Inflammatory macrophage treated with lipopolysaccharide for 1 hour (primary cell): ENCODE measurements around the gene MAPKBP1.
A peak's percentile ranks its signal among the peaks of the same experiment; 100 is the strongest.
"Not testable (repeated sequence)": the region's sequence is repeated elsewhere in the genome, so short reads cannot be mapped to it uniquely, and the experiment has no call there.

Experiments
- DNase-seq, 2 donors: peaks; one replicate each; pipeline ENCODE4 v3.0.0-alpha.2; 2020 to 2022

Gene MAPKBP1, protein sequence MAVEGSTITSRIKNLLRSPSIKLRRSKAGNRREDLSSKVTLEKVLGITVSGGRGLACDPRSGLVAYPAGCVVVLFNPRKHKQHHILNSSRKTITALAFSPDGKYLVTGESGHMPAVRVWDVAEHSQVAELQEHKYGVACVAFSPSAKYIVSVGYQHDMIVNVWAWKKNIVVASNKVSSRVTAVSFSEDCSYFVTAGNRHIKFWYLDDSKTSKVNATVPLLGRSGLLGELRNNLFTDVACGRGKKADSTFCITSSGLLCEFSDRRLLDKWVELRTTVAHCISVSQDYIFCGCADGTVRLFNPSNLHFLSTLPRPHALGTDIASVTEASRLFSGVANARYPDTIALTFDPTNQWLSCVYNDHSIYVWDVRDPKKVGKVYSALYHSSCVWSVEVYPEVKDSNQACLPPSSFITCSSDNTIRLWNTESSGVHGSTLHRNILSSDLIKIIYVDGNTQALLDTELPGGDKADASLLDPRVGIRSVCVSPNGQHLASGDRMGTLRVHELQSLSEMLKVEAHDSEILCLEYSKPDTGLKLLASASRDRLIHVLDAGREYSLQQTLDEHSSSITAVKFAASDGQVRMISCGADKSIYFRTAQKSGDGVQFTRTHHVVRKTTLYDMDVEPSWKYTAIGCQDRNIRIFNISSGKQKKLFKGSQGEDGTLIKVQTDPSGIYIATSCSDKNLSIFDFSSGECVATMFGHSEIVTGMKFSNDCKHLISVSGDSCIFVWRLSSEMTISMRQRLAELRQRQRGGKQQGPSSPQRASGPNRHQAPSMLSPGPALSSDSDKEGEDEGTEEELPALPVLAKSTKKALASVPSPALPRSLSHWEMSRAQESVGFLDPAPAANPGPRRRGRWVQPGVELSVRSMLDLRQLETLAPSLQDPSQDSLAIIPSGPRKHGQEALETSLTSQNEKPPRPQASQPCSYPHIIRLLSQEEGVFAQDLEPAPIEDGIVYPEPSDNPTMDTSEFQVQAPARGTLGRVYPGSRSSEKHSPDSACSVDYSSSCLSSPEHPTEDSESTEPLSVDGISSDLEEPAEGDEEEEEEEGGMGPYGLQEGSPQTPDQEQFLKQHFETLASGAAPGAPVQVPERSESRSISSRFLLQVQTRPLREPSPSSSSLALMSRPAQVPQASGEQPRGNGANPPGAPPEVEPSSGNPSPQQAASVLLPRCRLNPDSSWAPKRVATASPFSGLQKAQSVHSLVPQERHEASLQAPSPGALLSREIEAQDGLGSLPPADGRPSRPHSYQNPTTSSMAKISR (N-terminal part only)

DNA sequence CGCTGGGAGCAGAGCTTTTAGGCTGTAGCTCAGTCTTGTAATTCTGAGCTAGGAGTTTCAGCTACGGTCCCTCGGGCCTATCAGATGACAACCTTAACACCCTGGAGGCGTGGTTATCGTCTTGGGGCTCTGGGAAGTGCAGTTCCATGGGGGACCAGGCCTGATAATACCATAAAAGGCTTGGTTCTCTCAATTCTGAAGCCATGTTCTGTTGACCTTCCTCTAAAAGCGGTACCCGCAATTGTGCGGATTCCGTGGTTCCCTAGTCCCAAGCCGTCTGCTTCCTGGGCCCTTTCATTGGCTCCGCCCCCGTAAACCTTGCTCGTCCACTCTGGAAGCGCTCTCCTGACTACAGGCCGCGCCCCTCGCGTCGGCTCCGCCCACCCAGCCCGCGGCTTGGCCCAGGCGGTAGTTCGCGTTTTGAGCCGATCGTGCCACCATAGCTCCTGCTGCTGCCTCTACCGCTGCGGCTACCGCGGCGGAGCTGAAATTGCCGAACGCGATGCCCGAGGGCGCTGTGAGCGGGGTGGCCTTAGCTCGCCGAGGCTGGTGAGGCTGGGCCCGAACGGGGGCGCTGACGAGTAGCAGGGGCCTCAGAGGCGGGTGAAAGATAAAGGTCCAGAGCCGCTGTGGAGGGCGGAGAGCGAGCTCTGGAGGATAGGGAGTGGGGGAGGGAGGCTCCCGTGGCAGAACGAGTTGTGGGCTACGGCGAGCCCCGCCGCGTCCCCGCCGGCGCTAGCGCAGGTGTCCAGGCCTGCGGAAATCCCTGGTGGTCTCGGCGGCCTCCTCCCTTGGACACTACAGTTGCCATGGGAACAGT lies at the start of gene MAPKBP1:
Gene MAPKBP1, plus strand, starts transcription at position 423 of the 820 bp plus-strand sequence. CDS start 792 bp downstream, outside the sequence.
- DNase-seq = peak; percentile 99

DNA sequence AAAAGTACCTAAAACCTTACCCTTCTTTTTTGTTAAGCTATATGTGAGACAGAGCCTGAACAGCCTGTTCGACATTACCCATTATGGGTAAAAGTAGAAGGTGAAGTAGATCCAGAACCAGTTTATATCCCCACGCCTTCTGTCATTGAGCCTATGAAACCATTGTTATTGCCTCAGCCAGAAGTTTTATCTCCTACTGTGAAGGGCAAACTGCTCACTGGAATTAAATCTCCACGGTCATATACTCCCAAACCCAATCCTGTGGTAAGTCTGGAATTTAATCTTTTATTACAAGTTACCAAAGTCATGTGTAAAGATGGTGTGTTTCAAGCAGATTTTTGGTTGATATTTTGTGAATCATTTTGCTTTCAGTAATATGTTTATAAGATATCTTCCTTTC lies 47.1 kb upstream of the MAPKBP1 start:
- no peak for DNase-seq

GRCh38 chr15:41728061-41728460 lies 46.2 kb upstream of the MAPKBP1 start:
- DNase-seq = not testable (repeated sequence)

- peak; percentile 55 to 71 for DNase-seq
Observed at GRCh38 chr15:41730543-41730942, 43.7 kb upstream of the MAPKBP1 start.

DNA sequence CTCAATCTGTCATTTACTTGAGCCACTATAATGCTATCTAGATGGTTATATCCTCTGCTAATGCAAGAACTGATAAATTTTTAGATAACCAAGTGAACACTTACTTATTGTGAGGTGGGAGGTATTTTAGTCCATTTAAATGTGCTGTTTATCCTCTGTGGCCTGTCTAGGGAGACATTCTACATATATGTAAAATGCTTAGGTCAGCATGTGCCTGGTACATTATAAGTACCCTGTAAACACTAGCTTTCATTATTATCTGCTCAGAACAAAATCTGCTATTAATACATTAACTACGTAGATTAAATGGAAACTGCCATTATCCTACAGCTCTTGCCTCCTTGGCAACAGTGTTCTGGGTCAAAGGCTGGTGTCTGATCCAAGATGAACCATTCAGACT lies 41.8 kb upstream of the MAPKBP1 start:
- no peak for DNase-seq

GRCh38 chr15:41734079-41734478 lies 40.2 kb upstream of the MAPKBP1 start:
- DNase-seq = no peak

DNA sequence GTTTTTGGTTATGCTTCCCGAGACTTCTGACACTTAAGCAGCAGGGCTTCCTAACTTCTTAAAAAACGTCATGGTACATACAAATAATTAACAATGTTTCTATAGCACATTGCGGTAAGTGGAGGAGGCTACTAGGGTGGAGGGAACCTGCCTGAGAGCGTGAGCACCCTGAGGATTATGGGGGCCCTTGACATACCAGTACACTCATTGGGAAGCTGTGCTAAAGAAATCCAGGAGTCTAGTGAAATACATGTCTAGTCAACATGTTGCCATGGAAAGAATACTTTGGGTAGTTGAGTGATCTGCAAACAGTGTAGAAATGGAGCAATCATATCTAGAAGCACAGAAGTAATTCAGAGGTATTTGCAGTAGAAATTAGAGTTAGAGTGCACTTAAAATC lies 39.2 kb upstream of the MAPKBP1 start:
- DNase-seq = no peak

DNA sequence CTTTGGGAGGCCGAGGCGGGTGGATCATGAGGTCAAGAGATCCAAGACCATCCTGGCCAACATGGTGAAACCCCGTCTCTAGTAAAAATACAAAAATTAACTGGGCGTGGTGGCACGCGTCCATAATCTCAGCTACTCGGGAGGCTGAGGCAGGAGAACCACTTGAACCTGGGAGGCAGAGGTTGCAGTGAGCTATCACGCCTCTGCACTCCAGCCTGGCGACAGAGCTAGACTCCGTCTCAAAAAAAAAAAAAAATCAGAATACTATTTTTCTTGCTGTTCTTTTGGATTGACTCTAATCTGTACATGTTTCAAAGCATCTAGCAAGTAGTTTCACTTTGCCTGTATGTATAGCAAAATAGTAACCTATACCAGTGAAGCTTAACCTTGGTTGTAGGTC lies 38.8 kb upstream of the MAPKBP1 start:
- not testable (repeated sequence) for DNase-seq

DNA sequence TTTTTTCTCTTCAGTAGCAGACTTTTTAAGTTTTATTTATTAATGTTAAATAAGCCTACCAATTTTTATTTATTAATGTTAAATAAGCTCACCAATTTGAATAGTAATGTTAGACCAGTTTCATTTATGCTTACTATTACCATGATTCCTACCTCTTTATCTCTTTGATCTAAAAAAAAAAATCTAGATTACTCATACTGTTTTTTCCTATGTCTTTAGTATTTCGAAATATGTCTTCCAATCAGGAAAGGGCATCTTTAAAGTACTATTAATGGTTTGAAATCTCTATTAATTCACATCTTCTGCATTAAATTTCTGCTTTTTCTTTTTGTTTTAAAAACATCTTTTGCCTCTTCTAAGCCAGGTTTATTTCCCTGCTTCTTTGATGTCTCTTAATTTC lies 27.5 kb upstream of the MAPKBP1 start:
- no peak for DNase-seq

GRCh38 chr15:41756198-41756597 lies 18.1 kb upstream of the MAPKBP1 start:
- no peak for DNase-seq

GRCh38 chr15:41772720-41773331 lies 1.5 kb upstream of the MAPKBP1 start:
- peak; percentile 68 to 78 for DNase-seq

DNA sequence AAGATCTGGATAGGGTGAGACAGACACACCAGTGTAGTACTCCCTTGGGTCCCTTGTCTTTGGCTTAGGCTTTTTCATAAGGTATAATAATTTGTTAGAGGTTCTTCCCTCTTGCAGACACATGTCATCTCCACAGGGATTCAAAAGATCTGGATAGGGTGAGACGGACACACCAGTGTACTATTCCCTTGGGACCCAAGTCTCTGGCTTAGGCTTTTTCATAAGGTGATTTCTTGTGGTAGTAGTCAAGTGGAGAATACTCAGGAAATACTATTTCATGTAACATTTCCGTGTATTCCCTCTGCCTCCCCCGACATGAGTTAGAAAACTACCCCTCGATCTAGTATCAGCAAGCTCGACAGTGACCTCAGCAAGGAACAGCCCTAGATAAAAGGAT lies 954 bp upstream of the MAPKBP1 start:
- DNase-seq = no peak

GRCh38 chr15:41773729-41774061 lies 589 bp upstream of the MAPKBP1 start:
- no peak for DNase-seq

DNA sequence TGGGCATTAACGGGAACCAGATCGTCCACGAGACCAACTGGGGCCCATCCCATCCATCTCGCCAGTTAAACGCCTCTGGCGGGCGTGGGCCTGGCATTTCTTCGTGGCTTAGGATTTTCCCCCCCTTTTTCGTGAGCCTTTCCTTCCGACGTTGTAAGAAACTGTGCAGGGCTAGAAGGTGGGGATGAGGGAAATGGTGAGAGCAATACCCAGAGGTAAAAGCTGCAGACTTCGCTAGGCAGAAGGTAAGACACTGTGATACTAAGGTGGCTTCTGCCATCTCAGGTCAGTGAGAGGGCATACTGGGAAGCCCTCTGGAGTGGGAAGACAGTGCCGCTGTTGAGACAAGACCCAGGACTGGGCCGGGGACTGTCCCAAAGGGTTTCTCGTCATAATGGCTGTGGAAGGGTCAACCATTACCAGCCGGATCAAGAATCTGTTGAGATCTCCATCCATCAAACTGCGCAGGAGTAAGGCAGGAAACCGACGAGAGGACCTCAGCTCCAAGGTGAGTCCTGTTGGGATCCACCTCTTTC lies 666 bp downstream of the MAPKBP1 start:
- peak; percentile 51 to 64 for DNase-seq

- no peak for DNase-seq
Observed at GRCh38 chr15:41775651-41776050, 1.4 kb downstream of the MAPKBP1 start.

- DNase-seq = no peak
Observed at GRCh38 chr15:41777421-41777973, 3.2 kb downstream of the MAPKBP1 start.

DNA sequence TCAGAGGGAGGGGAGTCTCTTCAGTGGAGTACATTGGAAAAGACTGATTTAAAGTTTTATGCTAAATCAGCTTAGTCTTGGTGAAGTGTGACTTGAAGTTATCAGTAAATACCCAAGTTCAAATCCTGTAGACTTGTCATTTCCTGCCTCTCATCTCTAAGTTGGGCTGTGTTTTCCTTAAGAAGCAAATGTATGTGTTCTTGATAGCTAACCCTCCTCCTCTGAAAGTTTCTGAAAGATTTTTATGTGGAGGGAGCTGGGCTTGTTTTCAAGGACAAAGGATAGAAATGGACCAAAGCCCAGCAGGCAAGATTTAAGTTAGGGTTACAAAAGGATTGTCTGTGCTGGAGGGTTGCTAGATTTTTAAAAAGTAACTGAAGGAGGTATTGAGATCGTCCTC lies 4.2 kb downstream of the MAPKBP1 start:
- DNase-seq = no peak

- no peak for DNase-seq
Observed at GRCh38 chr15:41779662-41780157, 5.4 kb downstream of the MAPKBP1 start.

GRCh38 chr15:41780266-41780665 lies 6.0 kb downstream of the MAPKBP1 start:
- DNase-seq = no peak

GRCh38 chr15:41780727-41781126 lies 6.4 kb downstream of the MAPKBP1 start:
- no peak for DNase-seq
